GM21423 (cell line): ENCODE measurements around the gene ANXA4.
"Not testable (repeated sequence)": the region's sequence is repeated elsewhere in the genome, so short reads cannot be mapped to it uniquely, and the experiment has no call there.

Experiments
- ATAC-seq: cut with Tn5 transposase; IDR thresholded peaks from one replicate; pipeline ENCODE4 v1.9.1; 2021; ENCODE audit warnings: mild to moderate bottlenecking, moderate library complexity; ENCODE audit not compliant: unreplicated experiment

ANXA4 gene

GRCh38 chr2:69718338-69718965 is 23.5 kb upstream of the ANXA4 start:
- ATAC-seq: no peak

DNA sequence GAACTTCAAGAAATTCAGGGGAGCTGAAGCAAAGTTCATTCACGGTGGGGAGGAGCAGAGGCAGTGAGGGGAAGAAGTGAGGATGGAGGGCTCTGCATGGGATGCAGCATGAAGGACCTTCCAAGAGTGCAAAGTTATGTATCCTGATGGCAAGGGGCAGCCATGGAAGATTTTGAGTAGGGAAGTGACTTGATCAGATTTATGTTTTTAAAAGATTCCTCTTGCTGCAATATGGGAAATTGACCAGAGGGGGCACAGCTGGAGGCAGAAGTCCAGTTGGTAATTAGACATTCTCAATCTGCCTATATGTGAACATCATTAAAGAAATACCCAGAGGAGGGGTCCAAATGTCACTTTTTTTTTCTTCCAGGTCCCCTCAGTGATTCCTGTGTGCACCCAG is 21.5 kb upstream of the ANXA4 start:
- ATAC-seq: no peak

DNA sequence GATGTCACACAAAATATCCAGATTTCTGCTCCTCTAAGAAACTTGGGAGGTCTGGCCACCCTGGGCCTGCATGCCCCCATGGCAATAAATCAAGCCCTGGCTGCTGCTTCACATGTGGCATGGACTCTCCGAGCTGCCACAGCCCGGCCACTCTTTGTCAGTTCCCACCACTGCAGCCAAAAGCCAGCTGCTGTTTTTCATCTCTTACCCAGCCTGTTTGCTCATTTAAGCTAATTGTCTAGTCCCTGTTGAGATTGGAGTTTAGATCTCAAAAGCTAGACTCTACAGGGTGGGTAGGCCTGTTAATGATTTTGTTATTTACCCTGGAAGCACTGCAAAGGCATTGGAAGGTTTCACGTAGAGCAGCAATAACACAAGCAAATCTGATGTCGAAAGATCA is 20.9 kb upstream of the ANXA4 start:
- no peak for ATAC-seq

DNA sequence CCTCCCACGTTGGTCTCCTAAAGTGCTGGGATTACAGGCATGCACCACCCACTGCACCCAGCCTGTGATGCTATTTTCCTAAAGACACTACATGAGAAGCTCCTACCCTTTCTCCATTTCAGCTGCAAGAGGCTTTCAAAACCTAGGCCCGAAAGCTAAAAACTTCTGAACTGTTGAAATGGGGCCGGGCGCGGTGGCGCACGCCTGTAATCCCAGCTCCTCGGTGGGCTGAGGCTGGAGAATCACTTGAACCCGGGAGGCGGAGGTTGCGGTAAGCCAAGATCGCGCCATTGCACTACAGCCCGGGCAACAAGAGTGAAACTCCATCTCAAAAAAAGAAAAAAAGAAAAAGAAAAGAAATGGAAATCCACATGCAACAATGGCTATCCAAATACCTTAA is 18.1 kb upstream of the ANXA4 start:
- ATAC-seq: no peak

- no peak for ATAC-seq
These were observed 17.3 kb upstream of the ANXA4 start for GRCh38 chr2:69724540-69725159.

- ATAC-seq: no peak
These were observed 16.1 kb upstream of the ANXA4 start for GRCh38 chr2:69725706-69726360.

DNA sequence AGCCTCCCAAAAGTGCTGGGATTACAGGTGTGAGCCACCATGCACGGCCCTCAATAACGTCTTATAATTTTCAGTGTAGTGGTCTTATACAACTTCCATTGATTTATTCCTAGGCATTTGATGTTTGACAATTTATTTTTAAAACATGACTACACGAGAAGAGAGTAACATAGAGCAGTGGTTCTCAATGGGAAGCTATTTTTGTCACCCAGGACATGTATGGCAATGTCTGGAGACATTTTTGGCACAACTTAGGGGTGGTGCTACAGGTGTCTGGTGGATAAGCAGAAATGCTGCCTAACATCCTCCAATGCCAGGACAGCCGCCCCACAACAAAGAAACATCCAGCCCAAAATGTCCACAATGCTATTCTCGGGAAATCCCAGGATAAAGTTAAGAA is 12.7 kb upstream of the ANXA4 start:
- no peak for ATAC-seq

- ATAC-seq: no peak
These were observed 12.2 kb upstream of the ANXA4 start for GRCh38 chr2:69729781-69730180.

DNA sequence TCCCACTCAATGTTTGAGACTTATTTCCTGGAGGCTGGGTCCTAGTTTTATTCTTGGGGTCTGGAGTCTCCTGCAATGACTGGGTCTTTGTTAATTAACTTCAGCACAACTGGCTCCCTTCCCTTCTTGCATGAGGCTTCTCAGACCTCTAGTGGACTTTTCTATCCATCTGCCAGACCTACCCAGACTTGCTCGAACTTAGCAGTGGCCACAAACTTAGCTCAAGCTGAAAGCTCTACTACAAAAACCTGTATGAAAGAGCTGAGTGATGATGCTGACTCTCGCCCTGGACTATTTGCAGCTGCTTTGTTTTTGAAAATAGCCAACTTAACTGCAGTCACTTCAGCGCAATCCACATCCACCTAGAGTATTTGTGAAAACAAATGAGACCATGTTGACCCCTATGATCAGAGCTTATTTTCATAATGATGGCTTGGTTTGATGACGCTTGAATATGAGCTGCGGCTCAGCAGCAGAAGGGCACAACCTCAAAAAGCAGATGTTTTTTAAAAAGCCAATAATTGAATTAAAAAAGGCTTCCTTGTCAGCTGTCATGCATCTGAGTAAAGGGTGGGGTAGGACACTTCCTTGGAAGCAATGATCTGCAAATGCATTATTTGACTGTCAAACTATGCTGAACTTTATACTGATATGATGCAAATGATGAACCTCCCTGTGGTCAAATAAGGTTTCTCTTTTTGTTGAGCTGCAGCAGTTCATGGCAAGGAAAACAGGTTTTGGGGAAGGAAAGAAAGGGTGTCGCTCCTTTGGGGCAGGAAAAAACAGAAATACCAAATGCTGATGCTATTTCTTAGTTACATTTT is 10.6 kb upstream of the ANXA4 start:
- ATAC-seq: no peak

- no peak for ATAC-seq
These were observed 8.4 kb upstream of the ANXA4 start for GRCh38 chr2:69733342-69734034.

DNA sequence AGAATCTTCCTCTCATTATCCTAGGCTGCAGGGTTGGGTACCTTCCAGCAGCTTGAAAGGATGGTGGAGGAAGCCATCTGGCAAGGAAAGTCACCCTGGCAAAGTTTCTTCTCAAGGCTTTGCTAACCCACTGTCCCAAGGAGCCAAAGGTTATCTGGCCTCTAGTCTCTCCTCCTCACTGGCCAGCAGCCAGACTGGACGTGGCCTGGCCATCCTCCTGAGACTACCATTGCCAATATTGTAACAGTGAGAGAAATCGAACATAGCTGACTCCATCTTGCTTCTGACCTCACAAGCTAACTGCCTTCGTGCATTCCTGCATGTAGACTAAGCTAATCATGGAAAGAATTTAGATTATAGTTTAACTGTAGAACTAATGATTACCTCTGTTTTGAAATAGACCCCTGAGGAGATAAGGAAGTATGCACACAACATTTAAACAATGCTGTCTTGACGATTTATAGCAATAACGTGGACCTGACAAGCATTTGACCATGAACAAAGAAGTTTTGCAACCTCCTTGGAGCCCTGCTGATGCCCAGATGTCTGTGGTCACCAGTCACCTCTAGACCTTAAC is 7.8 kb upstream of the ANXA4 start:
- no peak for ATAC-seq

DNA sequence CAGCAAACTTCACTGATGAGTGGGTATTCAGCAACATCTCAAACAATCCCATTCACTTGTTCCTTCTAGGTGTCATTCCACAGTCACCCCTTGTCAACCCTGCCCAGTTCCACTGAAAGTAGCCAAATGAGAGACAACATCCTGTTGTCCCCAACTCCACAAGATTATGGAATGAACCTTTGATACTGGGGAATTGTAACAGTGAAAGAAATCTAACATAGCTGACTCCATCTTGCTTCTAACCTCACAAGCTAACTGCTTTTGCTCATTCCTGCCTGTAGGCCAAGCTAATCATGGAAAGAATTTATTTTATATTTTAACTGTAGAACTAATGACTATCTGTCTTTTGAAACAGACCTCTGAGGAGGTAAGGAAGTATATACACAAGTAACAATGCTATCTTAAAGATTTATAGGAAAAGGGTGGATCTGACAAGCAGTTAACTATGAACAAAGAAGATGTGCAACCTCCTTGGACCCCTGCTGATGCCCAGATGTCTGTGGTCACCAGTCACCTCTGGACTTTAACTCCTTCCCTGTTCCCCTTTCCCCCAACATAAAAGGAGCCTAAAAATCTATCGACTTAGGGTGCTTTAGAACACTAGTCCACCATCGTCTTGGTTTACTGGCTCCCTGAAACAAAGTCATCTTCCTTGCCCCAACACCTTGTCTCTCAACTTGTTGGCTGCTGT is 6.9 kb upstream of the ANXA4 start:
- no peak for ATAC-seq

DNA sequence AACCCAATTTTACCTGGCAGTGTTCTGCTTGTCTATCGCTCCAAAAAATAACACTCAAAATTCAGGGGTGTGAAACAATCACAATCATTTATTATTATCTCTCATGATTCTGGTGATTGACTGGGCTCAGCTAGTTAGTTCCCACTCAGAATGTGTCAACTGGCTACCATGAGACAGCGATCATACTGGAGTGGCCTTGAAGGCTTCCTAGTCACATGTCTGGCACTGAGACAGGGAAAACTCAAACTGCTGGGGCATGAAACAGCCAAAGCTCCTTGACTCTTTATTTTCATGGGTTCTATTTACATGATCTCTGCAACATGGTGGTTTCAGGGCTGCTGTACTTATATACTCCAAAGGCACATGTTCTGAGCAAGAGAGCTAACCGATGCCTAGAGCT is 6.2 kb upstream of the ANXA4 start:
- ATAC-seq: no peak

GRCh38 chr2:69738149-69738548 is 3.8 kb upstream of the ANXA4 start:
- ATAC-seq: not testable (repeated sequence)

DNA sequence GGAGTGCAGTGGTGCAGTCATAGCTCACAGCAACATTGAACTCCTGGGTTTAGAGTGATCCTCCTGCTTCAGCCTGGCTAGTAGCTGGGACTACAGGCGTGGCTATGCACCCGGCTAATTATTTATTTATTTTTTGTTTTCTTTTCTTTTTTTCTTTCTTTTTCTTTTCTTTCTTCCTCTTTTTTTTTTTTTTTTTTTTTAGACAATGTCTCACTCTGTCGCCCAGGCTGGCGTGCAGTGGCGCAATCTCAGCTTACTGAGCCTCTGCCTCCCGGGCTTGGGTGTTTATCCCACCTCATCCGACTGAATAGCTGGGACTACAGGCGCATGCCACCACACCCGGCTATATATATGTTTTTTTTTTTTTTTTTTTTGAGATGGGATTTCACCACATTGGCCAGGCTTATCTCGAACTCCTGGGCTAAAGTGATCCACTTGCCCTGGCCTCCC is 1.4 kb upstream of the ANXA4 start:
- no peak for ATAC-seq

- peak; percentile 30 for ATAC-seq
These were observed 732 bp upstream of the ANXA4 start for GRCh38 chr2:69741229-69741574.

DNA sequence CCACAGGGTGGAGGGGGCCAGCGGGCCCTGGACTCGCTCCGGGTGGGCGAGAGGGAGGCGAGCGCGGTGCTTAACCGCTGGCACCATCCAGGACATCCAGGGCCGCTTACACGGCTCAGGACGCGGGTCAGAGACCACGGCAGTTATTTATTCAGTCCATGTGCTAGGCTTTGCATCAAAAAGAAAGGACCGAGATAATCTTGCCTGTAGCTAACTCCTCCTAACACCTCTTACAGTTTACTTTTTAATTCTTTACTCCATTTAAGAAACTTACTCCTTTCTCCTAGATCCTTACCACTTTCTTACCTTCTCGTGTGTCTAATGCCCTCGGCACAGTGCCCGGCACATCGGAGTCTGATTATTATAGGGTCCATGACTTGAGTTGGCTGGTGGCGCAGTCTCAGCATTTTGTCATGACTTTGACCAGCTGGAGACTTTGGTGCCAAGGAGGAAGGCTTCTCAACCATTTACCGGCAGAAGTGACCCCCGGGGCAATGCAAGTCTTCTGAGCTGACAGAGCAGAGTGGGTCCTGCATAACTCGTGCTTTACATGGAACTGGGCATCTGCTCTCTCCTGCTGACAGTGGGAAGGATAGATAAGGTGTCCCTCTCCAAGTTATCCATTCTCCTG is 503 bp downstream of the ANXA4 start:
- no peak for ATAC-seq

- no peak for ATAC-seq
These were observed 1.9 kb downstream of the ANXA4 start for GRCh38 chr2:69743847-69744264.

DNA sequence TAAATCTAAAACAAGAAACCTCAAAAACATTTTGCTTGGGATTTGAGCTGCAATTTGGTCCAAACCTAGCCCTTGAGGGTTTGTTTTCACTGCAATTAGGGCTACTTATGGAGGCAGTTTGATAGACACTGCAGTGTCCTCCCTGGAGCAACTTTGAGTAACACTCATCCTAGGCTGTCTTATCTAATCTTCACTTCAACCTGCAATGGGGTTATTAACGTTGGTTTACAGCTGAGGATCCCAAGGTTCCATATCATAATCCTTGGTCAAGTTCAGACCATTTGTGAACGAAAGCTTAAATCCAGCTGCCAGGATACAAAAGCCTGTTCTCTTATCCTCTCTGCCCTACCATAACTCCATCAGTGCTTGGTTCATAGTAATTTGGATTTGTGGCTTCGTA is 2.5 kb downstream of the ANXA4 start:
- ATAC-seq: no peak

DNA sequence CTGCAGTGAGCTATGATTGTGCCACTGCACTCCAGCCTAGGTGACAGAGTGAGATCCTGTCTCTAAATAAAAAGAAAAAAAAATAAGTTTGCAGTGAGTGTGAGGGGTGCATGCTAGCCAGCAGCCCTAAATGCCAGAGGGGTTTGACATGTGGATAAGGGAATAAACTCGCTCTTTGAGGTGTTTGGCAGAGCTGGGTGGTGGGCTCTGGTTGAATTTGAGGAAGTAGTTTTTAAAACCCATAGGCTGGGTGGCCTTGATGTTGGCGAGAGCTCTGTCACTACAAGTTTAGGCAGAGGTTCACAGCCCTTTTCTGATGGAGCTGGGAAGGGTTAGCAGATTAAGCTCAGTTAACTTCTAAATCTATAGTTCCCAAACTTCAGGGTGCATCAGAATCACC is 3.1 kb downstream of the ANXA4 start:
- ATAC-seq: no peak
